Nephron (organoid): ENCODE results near the gene RIC1.

Experiments used
- H3K27ac Mint-ChIP-seq, 3 experiments: 2 replicates each; pipeline ENCODE4 v1.8.0; 2020; ENCODE audit warnings: mixed read lengths in 3 of 3, mild to moderate bottlenecking in 2 of 3, moderate library complexity in 1 of 3
- H3K27me3 Mint-ChIP-seq: 2 replicates; pipeline ENCODE4 v1.8.0; 2021; ENCODE audit warnings: low read depth, mild to moderate bottlenecking, moderate library complexity, mixed read lengths
- H3K36me3 Mint-ChIP-seq: 2 replicates; pipeline ENCODE4 v1.8.0; 2020; ENCODE audit warnings: low read depth, mixed read lengths
- H3K4me1 Mint-ChIP-seq: 2 replicates; pipeline ENCODE4 v1.8.0; 2020; ENCODE audit warnings: mixed read lengths
- H3K4me3 Mint-ChIP-seq, 3 experiments: 2 replicates each; pipeline ENCODE4 v1.8.0; 2020; ENCODE audit warnings: mild to moderate bottlenecking in 3 of 3, mixed read lengths in 3 of 3, moderate library complexity in 2 of 3
- H3K9me3 Mint-ChIP-seq: 2 replicates; pipeline ENCODE4 v1.8.0; 2020; ENCODE audit warnings: mixed read lengths
- TF ChIP-seq, protein P1 (sequence below), 3 experiments: fragments of 200-600 bp; sonication (generic); IDR thresholded peaks; one replicate each; pipeline ENCODE4 v1.5.0; 2021; ENCODE audit warnings: antibody characterized with exemption in 3 of 3; ENCODE audit not compliant: unreplicated experiment in 3 of 3

Gene RIC1

GRCh38 chr9:5617749-5618148 is 11.2 kb upstream of the RIC1 start:
- no peak overlapping the region for H3K4me3 Mint-ChIP-seq
- no peaks in the 10 kb centered on the region for H3K4me1 Mint-ChIP-seq
- peaks cover 3% of the 10 kb centered on the region for H3K36me3 Mint-ChIP-seq
- no peaks in the 10 kb centered on the region for H3K27me3 Mint-ChIP-seq
- TF ChIP-seq, protein P1, sequence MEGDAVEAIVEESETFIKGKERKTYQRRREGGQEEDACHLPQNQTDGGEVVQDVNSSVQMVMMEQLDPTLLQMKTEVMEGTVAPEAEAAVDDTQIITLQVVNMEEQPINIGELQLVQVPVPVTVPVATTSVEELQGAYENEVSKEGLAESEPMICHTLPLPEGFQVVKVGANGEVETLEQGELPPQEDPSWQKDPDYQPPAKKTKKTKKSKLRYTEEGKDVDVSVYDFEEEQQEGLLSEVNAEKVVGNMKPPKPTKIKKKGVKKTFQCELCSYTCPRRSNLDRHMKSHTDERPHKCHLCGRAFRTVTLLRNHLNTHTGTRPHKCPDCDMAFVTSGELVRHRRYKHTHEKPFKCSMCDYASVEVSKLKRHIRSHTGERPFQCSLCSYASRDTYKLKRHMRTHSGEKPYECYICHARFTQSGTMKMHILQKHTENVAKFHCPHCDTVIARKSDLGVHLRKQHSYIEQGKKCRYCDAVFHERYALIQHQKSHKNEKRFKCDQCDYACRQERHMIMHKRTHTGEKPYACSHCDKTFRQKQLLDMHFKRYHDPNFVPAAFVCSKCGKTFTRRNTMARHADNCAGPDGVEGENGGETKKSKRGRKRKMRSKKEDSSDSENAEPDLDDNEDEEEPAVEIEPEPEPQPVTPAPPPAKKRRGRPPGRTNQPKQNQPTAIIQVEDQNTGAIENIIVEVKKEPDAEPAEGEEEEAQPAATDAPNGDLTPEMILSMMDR (IDR thresholded peaks at IDR 0.05; ENCODE audit: unreplicated experiment in 3 of 3) = no peak
- H3K27ac Mint-ChIP-seq = no peak overlapping the region
- H3K9me3 Mint-ChIP-seq = no peaks in the 10 kb centered on the region

DNA sequence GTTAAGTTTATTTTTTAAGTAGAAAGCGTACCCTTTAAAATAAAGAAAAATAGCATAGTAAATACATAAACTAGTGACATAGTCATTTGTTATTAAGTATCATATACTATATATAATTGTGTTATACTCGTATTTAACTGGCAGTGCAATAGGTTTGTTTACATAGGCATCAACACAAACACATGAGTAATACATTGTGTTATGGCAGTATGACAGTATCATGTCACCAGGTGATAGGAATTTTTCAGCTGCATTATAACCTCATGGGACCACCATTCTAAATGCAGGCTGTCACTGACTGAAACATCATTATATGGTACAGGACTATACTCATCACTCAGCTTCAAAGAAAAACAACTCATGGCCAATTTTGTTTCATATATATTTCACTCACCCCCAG is 8.4 kb upstream of the RIC1 start:
- no peaks in the 10 kb centered on the region for H3K9me3 Mint-ChIP-seq
- peaks cover 5% of the 10 kb centered on the region for H3K4me1 Mint-ChIP-seq
- TF ChIP-seq, protein P1 (IDR thresholded peaks at IDR 0.05; ENCODE audit: unreplicated experiment in 3 of 3) = no peak
- H3K27me3 Mint-ChIP-seq = no peaks in the 10 kb centered on the region
- H3K36me3 Mint-ChIP-seq = peaks cover 3% of the 10 kb centered on the region
- no peak overlapping the region for H3K27ac Mint-ChIP-seq
- H3K4me3 Mint-ChIP-seq = no peak overlapping the region

- Mint-ChIP-seq H3K27ac (no peak overlapping the region), H3K9me3 (no peaks in the 10 kb centered on the region), H3K4me1 (peaks cover 5% of the 10 kb centered on the region), H3K27me3 (no peaks in the 10 kb centered on the region), H3K4me3 (no peak overlapping the region), H3K36me3 (peaks cover 3% of the 10 kb centered on the region)
- TF ChIP-seq, protein P1 (IDR thresholded peaks at IDR 0.05; ENCODE audit: unreplicated experiment in 3 of 3) = no peak
These were observed 7.6 kb upstream of the RIC1 start for GRCh38 chr9:5621327-5621726.

DNA sequence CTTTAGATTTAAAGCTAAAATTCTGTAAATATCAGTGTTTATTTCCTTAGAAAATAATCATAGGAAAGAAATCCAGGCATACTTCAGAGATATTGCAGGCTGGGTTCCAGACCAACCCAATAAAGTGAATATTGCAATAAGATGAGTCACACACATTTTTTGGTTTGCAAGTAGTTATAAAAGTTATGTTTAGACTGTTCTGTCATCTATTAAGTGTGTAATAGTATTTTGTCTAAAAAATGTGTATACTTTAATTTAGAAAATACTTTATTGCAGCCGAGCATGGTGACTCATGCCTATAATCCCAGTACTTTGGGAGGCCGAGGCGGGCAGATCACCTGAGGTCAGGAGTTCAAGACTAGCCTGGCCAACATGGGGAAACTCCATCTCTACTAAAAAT is 6.9 kb upstream of the RIC1 start:
- Mint-ChIP-seq H3K36me3 (peaks cover 3% of the 10 kb centered on the region), H3K9me3 (no peaks in the 10 kb centered on the region), H3K4me1 (peaks cover 10% of the 10 kb centered on the region), H3K27me3 (no peaks in the 10 kb centered on the region), H3K4me3 (no peak overlapping the region), H3K27ac (no peak overlapping the region)
- TF ChIP-seq, protein P1 (IDR thresholded peaks at IDR 0.05; ENCODE audit: unreplicated experiment in 3 of 3) = no peak

DNA sequence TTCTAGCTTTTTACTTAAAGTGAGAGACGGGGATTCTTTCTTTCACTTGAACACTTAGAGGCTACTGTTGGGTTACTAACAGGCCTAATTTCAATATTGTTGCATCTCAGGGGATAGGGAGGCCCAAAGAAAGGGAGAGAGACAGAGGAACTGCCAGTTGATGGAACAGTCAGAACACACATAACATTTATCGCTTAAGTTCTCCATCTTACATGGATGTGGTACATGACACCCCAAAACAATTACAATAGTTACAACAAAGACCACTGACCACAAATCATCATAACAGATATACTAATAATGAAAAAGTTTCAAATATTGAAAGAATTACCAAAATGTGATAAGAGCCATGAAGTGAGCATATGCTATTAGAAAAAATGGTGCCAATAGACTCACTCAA is 4.3 kb upstream of the RIC1 start:
- peak overlapping the region in 2 of 3 experiments; percentile 10 to 25 for H3K27ac Mint-ChIP-seq
- no peak overlapping the region for H3K4me3 Mint-ChIP-seq

More for the DNA sequence above, 4.3 kb upstream of the RIC1 start:
- Mint-ChIP-seq H3K4me1 (peaks cover 23% of the 10 kb centered on the region), H3K27me3 (no peaks in the 10 kb centered on the region), H3K36me3 (peaks cover 3% of the 10 kb centered on the region), H3K9me3 (no peaks in the 10 kb centered on the region)
- TF ChIP-seq, protein P1 (IDR thresholded peaks at IDR 0.05; ENCODE audit: unreplicated experiment in 3 of 3) = no peak
